ENCODE measurements around the gene SPECC1L.
A peak's percentile ranks its signal among the peaks of the same experiment; 100 is the strongest.

SPECC1L gene

DNA sequence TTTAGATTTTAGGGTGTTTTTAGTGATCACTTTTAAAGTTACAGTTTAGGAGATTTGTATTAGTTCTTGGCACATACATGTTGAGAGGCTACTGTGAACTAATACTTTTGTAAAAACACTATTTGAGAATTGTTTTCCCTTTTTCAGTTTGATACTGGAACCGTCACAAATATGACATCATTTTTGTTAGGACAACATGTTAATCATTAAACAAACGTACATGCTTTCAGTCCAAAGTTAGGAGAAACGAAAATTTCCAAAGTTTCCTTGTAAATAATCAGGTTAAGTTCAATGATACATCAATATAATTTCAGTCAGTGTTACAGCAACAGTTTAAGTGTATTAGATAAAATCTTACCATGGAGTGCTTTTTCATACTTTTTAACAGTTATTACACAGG is 53.1 kb downstream of the SPECC1L start:
- Histone ChIP-seq H3K9ac (ENCODE audit: low read depth, low read length) (no peak overlapping the region), H3K27me3 (ENCODE audit: insufficient read depth, low read length) (no peaks in the 10 kb centered on the region), H3K27ac (ENCODE audit: low read depth, low read length) (no peak overlapping the region), H3K36me3 (ENCODE audit: insufficient read depth, low read length) (peaks cover 87% of the 10 kb centered on the region), H3K4me3 (ENCODE audit: low read length) (no peak overlapping the region), H3K9me3 (ENCODE audit: insufficient read depth, low read depth, low read length) (no peaks in the 10 kb centered on the region), H3K4me1 (ENCODE audit: insufficient read depth, low read length) (no peaks in the 10 kb centered on the region)
- WGBS: 94% methylated on average over 3 of the region's 3 CpGs

DNA sequence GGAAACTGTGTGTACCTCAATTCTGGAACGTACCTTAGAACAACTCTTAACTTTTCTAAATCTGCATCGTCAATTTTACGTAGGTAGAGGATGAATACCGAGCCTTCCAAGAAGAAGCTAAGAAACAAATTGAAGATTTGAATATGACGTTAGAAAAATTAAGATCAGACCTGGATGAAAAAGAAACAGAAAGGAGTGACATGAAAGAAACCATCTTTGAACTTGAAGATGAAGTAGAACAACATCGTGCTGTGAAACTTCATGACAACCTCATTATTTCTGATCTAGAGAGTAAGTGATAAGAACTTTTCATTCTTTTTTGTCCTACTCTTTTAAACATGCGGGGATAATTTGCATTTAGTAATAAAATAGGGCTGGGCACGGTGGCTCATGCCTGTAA is 53.5 kb downstream of the SPECC1L start:
- Histone ChIP-seq H3K4me1 (ENCODE audit: insufficient read depth, low read length) (no peaks in the 10 kb centered on the region), H3K4me3 (ENCODE audit: low read length) (no peak overlapping the region), H3K9ac (ENCODE audit: low read depth, low read length) (no peak overlapping the region), H3K36me3 (ENCODE audit: insufficient read depth, low read length) (peaks cover 88% of the 10 kb centered on the region), H3K9me3 (ENCODE audit: insufficient read depth, low read depth, low read length) (no peaks in the 10 kb centered on the region), H3K27ac (ENCODE audit: low read depth, low read length) (no peak overlapping the region), H3K27me3 (ENCODE audit: insufficient read depth, low read length) (no peaks in the 10 kb centered on the region)
- WGBS: 94% methylated on average over 8 of the region's 8 CpGs

DNA sequence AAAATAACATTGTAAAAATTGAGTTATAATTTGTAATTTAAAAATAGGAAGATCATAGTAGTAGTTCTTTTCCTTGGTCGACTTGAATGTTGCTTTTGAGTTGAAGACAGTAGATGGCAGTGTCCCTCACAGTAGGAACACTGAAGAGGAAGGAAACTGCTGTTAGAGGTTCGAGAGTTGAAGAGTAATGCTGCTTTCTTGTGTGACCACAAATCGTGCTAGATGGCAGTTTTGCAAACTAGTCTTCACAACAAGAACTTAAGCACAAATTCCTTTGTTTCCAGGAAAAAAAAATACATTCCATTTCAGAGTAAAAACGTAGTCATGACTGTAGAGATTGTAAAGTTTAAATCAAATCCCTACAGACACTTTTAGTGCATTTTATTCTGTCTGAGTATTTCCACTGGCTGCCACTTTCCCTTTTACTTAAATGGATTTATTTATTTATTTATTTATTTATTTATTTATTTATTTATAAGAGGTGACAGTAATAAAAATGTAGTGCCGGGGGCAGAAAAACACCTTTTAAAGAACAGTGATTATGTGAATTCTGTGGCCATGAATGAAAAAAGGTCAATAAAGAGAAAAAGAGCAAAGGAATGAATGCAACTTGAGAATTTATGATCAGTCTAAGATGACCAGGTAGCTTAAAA is 54.6 kb downstream of the SPECC1L start:
- no peak overlapping the region for H3K4me3 ChIP-seq (ENCODE audit: low read length)
- 68% methylated on average over 5 of the region's 5 CpGs for WGBS
- no peak overlapping the region for H3K9ac ChIP-seq (ENCODE audit: low read depth, low read length)
- no peaks in the 10 kb centered on the region for H3K9me3 ChIP-seq (ENCODE audit: insufficient read depth, low read depth, low read length)
- no peak overlapping the region for H3K27ac ChIP-seq (ENCODE audit: low read depth, low read length)
- no peaks in the 10 kb centered on the region for H3K4me1 ChIP-seq (ENCODE audit: insufficient read depth, low read length)
- peaks cover 90% of the 10 kb centered on the region for H3K36me3 ChIP-seq (ENCODE audit: insufficient read depth, low read length)
- no peaks in the 10 kb centered on the region for H3K27me3 ChIP-seq (ENCODE audit: insufficient read depth, low read length)

DNA sequence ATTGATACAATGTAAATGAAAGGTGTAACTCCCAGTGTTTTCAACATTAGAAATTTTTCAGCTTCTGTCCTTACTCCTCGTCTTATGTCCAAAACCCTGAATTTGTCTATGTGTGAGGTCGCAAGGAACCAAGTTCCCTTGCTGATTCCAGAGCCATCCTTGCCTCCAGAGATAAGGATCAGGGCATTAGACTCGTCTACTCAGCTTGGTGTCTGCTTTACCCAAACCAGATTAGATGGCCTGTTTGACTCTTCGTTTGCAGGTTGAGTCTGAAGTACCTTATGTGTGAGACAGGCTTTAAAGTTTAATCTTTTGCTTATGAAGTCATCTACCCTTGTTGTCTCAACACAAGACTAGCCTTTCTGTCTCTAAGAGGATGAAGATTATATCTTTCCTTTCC is 55.6 kb downstream of the SPECC1L start:
- Histone ChIP-seq H3K36me3 (ENCODE audit: insufficient read depth, low read length) (peaks cover 91% of the 10 kb centered on the region), H3K27me3 (ENCODE audit: insufficient read depth, low read length) (no peaks in the 10 kb centered on the region), H3K27ac (ENCODE audit: low read depth, low read length) (no peak overlapping the region), H3K4me3 (ENCODE audit: low read length) (no peak overlapping the region), H3K9ac (ENCODE audit: low read depth, low read length) (no peak overlapping the region), H3K4me1 (ENCODE audit: insufficient read depth, low read length) (no peaks in the 10 kb centered on the region), H3K9me3 (ENCODE audit: insufficient read depth, low read depth, low read length) (no peaks in the 10 kb centered on the region)
- WGBS: 90% methylated on average over 4 of the region's 4 CpGs

DNA sequence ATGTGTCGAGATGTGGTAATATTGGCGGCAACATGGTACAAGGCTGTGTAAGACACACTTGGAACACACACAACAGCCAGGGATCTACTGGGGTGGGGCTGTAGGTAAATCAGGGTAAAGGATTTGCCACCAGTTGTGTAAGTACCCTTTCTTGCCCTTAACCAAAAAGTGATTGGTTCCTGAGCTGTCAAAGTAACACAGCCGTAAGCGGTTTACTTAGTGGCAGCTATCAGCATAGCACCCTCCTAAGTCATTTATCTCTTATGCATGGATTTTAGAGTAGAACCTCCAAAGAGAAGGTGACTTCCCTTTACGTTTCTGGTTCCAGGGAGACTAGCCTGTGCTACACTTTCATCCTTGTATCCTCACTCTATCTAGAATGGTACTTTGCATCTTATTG is 57.2 kb downstream of the SPECC1L start:
- H3K4me1 ChIP-seq (ENCODE audit: insufficient read depth, low read length): no peaks in the 10 kb centered on the region
- no peaks in the 10 kb centered on the region for H3K9me3 ChIP-seq (ENCODE audit: insufficient read depth, low read depth, low read length)
- peaks cover 88% of the 10 kb centered on the region for H3K36me3 ChIP-seq (ENCODE audit: insufficient read depth, low read length)
- no peak overlapping the region for H3K4me3 ChIP-seq (ENCODE audit: low read length)
- WGBS: 89% methylated on average over 5 of the region's 5 CpGs
- H3K27ac ChIP-seq (ENCODE audit: low read depth, low read length): no peak overlapping the region
- no peaks in the 10 kb centered on the region for H3K27me3 ChIP-seq (ENCODE audit: insufficient read depth, low read length)
- H3K9ac ChIP-seq (ENCODE audit: low read depth, low read length): no peak overlapping the region

DNA sequence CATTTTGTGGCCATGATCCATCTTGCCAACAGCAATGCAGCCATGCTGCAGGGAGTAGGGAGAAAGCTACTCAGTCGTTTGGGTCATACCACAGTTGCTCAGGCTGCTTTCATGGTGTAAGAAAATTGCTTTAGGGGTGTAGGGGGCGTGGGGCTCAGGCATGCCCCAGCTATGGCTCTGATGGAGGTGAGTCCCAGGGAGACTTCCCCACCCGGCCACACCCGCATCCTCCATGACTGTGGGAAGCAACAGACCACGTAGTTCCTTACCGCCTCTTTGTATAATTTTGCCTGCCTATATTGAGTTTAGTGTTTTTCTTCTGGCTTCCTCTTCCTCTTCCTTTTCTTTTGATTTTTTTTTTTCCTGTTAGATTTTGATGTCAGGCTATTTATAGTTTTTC is 58.8 kb downstream of the SPECC1L start:
- no peak overlapping the region for H3K27ac ChIP-seq (ENCODE audit: low read depth, low read length)
- 94% methylated on average over 5 of the region's 6 CpGs for WGBS
- H3K36me3 ChIP-seq (ENCODE audit: insufficient read depth, low read length): peaks cover 85% of the 10 kb centered on the region
- H3K9me3 ChIP-seq (ENCODE audit: insufficient read depth, low read depth, low read length): no peaks in the 10 kb centered on the region
- H3K27me3 ChIP-seq (ENCODE audit: insufficient read depth, low read length): no peaks in the 10 kb centered on the region
- H3K4me3 ChIP-seq (ENCODE audit: low read length): no peak overlapping the region
- no peak overlapping the region for H3K9ac ChIP-seq (ENCODE audit: low read depth, low read length)
- no peaks in the 10 kb centered on the region for H3K4me1 ChIP-seq (ENCODE audit: insufficient read depth, low read length)

DNA sequence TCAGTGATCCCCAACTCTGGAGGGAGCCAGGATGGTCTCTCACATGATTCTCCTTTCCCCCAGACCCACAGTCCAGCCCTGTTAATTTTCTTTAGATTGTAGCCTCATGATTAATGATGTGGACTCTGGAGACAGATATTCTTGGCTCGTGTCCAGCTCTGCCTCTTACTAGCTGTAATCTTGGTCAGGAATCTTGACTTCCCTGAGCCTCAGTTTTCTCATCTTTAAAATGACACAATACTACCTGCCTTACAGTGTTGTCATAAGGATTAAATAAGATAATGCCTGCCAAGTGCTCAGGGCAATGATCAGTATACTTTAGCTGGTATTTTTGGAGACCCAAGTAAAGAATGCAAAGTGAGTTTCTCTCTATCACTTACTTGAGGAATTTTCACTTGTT is 60.0 kb downstream of the SPECC1L start:
- Histone ChIP-seq H3K27me3 (ENCODE audit: insufficient read depth, low read length) (no peaks in the 10 kb centered on the region), H3K4me1 (ENCODE audit: insufficient read depth, low read length) (no peaks in the 10 kb centered on the region), H3K9ac (ENCODE audit: low read depth, low read length) (no peak overlapping the region), H3K9me3 (ENCODE audit: insufficient read depth, low read depth, low read length) (no peaks in the 10 kb centered on the region), H3K4me3 (ENCODE audit: low read length) (no peak overlapping the region), H3K36me3 (ENCODE audit: insufficient read depth, low read length) (peaks cover 90% of the 10 kb centered on the region), H3K27ac (ENCODE audit: low read depth, low read length) (no peak overlapping the region)
- 100% methylated on average over 1 of the region's 1 CpG for WGBS

DNA sequence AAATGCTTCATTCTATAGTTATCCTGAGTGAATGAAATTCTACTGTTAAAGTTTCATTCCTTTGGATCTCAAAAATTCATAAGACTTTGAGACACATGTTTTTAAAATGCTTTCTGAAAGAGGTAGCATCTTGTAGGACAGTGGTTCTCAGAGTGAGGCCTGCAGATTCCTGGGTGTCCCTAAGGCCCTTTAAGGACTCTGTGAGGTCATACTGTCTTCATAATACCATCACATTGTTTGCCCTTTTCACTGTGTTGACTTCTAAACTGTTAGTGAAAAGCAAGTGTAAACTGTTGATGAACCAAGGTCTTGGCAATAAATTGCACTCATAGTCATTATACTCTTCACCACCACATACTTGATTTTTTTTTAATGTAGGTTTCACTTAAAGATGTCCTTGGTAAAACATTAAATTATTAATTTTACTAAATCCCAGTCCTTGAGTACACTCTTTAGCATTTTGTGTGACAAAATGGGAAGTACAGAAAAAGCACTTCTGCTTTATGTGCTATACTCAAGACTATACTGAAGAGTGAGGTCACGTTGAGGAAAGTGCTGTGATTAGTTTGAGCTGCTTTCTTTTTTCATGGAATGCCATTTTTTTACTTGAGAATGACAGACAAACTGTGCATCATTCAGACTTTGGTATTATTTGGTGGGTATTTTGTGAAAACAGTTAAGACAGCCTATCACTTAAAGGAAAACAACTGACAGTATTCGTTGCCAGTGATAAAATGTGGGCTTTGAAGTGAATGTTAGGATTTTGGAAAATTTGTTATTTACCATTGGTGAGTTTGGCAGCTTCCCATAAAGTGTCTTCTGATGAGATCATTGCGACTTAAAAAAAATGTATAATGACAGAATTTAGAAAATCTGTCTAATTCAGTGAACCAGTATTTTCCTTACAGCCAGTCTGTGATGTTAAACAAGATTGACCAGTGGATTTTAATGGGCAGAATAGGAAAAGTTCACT is 61.1 kb downstream of the SPECC1L start:
- WGBS: 93% methylated on average over 3 of the region's 3 CpGs
- H3K4me1 ChIP-seq (ENCODE audit: insufficient read depth, low read length): peaks cover 2% of the 10 kb centered on the region
- no peaks in the 10 kb centered on the region for H3K27me3 ChIP-seq (ENCODE audit: insufficient read depth, low read length)
- H3K9me3 ChIP-seq (ENCODE audit: insufficient read depth, low read depth, low read length): no peaks in the 10 kb centered on the region
- H3K9ac ChIP-seq (ENCODE audit: low read depth, low read length): no peak overlapping the region
- H3K27ac ChIP-seq (ENCODE audit: low read depth, low read length): no peak overlapping the region
- no peak overlapping the region for H3K4me3 ChIP-seq (ENCODE audit: low read length)
- peaks cover 90% of the 10 kb centered on the region for H3K36me3 ChIP-seq (ENCODE audit: insufficient read depth, low read length)

DNA sequence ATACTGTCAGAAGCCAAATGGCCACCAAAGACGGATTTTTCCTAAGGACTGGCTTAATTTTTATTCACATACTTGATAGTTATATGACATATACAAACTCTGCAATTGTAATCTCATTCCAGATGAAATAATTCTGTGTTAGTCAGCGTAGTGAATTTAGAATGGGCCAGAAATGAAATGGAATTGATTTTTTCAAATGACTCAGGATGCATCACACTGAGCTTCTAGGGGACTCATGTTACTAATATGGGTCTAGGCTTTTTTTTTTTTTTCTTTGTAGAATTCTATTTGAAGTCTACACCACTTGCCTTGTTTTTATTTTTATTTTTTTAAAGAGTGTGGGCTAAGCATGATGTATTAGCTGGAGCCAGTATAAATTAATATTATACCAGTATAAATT is 62.7 kb downstream of the SPECC1L start:
- peaks cover 93% of the 10 kb centered on the region for H3K36me3 ChIP-seq (ENCODE audit: insufficient read depth, low read length)
- no peak overlapping the region for H3K9ac ChIP-seq (ENCODE audit: low read depth, low read length)
- H3K4me1 ChIP-seq (ENCODE audit: insufficient read depth, low read length): peaks cover 17% of the 10 kb centered on the region

DNA sequence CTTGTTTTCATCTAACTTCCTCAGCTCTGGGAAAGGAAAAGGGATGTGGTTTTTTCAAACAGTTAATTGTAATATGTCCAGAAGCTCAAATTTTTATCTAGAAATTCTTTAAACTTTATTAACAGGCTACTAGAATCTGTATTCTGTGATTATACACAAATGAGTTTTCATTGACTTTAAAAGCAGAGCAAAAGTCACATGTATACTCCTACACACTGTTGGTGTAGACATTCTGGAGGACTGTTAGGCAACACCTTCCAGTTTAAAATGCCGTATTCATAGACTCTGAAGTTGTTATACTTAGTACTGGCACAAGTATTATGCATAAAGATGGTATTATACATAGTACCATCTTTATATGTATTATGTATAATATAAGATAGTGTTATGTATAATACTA is 64.9 kb downstream of the SPECC1L start:
- peaks cover 30% of the 10 kb centered on the region for H3K4me1 ChIP-seq (ENCODE audit: insufficient read depth, low read length)

More for the DNA sequence above, 62.7 kb downstream of the SPECC1L start:
- H3K27me3 ChIP-seq (ENCODE audit: insufficient read depth, low read length): no peaks in the 10 kb centered on the region
- WGBS: 100% methylated on average over 2 of the region's 2 CpGs
- H3K4me3 ChIP-seq (ENCODE audit: low read length): no peak overlapping the region
- no peak overlapping the region for H3K27ac ChIP-seq (ENCODE audit: low read depth, low read length)
- no peaks in the 10 kb centered on the region for H3K9me3 ChIP-seq (ENCODE audit: insufficient read depth, low read depth, low read length)

DNA sequence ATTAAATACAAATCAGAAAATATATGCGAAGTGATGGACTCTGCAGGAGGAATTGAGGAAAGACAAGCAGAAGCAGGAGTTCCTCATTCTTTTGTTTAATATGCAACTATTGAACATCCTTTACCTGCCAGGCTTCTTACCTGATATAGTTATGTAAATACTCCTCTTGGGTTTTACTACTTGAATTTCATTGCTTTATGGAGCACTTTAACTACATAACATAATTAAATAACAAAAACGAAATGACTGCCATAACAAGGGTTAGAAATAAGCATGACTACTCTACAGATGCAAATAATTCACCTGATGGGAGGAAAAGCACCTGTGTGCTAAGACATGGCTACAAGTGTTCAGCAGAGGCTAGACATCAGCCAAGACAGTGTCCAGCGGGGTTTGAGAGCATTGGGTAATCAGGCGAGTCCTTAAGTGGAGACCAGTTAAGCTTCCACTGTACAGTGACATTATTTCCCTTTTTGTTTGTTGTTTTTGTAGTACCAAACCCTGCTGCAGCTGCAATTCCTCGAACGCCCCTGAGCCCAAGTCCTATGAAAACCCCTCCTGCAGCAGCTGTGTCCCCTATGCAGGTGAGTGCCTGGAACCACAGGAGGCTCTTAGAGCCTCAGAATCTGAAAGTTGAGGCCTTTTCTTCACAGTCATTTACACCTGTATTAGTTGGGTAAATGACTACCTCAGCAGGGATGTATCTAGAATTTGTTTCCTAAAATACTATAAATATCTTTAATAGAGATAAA is 67.4 kb downstream of the SPECC1L start:
- H3K27ac ChIP-seq (ENCODE audit: low read depth, low read length): peak overlapping the region; percentile 64; the same call in 1 of the 2 replicates
- peak overlapping the region; percentile 4; the same call in 1 of the 2 replicates for H3K9ac ChIP-seq (ENCODE audit: low read depth, low read length)
- WGBS: 85% methylated on average over 6 of the region's 6 CpGs
- no peaks in the 10 kb centered on the region for H3K9me3 ChIP-seq (ENCODE audit: insufficient read depth, low read depth, low read length)
- H3K27me3 ChIP-seq (ENCODE audit: insufficient read depth, low read length): no peaks in the 10 kb centered on the region
- H3K4me1 ChIP-seq (ENCODE audit: insufficient read depth, low read length): peaks cover 30% of the 10 kb centered on the region
- no peak overlapping the region for H3K4me3 ChIP-seq (ENCODE audit: low read length)
- H3K36me3 ChIP-seq (ENCODE audit: insufficient read depth, low read length): peaks cover 87% of the 10 kb centered on the region

More for the DNA sequence above, 64.9 kb downstream of the SPECC1L start:
- no peaks in the 10 kb centered on the region for H3K9me3 ChIP-seq (ENCODE audit: insufficient read depth, low read depth, low read length)
- no peak overlapping the region for H3K27ac ChIP-seq (ENCODE audit: low read depth, low read length)
- WGBS: 100% methylated on average over 1 of the region's 1 CpG
- H3K27me3 ChIP-seq (ENCODE audit: insufficient read depth, low read length): no peaks in the 10 kb centered on the region
- peaks cover 90% of the 10 kb centered on the region for H3K36me3 ChIP-seq (ENCODE audit: insufficient read depth, low read length)
- no peak overlapping the region for H3K9ac ChIP-seq (ENCODE audit: low read depth, low read length)
- no peak overlapping the region for H3K4me3 ChIP-seq (ENCODE audit: low read length)
